GM19324 (cell line): ENCODE data around the gene PSAPL1.

Experiments
- ATAC-seq: cut with Tn5 transposase; IDR thresholded peaks from one replicate; pipeline ENCODE4 v1.9.1; 2021; ENCODE audit warnings: mild to moderate bottlenecking, moderate library complexity; ENCODE audit not compliant: unreplicated experiment, low FRiP score

Gene PSAPL1, protein sequence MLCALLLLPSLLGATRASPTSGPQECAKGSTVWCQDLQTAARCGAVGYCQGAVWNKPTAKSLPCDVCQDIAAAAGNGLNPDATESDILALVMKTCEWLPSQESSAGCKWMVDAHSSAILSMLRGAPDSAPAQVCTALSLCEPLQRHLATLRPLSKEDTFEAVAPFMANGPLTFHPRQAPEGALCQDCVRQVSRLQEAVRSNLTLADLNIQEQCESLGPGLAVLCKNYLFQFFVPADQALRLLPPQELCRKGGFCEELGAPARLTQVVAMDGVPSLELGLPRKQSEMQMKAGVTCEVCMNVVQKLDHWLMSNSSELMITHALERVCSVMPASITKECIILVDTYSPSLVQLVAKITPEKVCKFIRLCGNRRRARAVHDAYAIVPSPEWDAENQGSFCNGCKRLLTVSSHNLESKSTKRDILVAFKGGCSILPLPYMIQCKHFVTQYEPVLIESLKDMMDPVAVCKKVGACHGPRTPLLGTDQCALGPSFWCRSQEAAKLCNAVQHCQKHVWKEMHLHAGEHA

DNA sequence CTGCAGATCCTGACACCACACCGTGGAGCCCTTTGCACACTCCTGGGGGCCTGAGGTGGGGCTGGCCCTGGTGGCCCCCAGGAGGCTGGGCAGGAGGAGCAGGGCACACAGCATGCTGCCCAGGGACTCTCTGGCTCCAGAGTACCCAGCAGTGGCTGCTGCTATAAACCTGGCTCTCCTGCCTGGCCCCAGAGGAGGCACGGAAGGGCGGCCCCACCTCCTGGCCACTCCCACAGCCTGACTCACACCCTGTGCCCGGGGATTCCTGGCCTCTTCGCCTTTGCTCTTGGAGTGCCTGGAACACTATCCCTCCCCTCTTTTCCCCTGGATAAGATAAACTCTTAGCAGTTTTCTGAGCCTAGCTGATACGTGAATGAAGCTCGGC lies at the start of gene PSAPL1:
TSS of gene PSAPL1 (minus strand) at position 165 of the 385 bp plus-strand sequence. CDS start at position 114, 51 bp downstream.
- ATAC-seq, result no peak

DNA sequence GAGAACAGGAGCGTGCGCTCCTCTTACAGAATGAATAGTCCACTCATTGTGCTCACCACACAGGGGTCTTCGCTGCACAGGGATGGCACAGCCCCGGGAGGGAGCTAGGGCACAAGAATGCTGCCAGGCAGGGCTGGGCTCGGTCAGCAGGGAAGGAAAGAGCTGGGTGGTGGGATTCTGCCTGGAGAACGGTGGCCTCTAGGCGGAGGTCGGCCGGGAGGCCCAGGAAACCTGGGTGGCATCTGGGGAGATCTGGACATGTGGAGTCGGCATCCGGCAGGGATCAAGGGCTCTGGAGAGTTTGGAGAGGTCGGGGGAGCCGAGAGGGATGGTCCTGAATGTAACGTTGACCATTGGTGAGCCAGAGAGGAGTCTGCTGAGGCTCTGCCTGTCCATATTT lies 46.5 kb upstream of the PSAPL1 start:
- ATAC-seq, result no peak

DNA sequence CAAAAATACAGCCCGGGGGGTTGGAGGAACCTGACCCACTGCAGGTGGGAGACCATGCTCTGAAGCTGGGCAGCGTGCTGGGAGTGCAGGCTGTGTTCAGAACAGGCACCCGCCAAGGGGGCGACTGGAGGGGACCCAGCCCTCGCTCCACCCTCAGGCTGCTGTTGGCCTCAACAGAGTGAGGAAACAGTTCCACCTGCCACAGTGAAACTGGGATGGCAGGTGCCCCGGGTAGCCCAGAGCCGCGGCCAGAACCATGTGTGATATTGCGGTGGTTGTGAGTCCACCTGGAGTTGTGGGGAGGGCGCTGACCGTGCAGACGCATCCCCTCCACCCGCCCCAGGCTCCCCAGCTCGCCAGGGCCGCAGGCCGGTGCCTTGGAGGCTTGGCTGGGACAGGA lies 45.7 kb upstream of the PSAPL1 start:
- ATAC-seq, result no peak

DNA sequence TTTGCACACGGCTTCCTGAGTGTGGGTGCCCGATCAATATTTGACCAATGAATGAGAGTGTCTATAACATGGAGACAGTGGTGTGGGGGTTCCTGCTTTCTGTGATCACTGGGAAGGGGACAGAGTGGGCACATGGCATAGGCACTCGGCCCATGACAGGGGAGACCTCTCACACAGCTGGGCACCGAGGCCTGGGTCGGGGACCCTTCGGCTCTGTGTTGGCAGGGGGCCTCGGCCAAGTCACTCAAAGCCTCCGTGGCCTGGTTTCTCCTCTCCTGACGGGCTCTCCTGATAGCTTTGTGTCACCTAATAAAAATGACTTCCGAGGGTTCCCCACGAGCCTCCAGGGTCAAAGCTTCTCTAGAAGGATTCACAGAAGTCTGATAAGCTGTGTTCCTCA lies 43.9 kb upstream of the PSAPL1 start:
- ATAC-seq, result no peak

DNA sequence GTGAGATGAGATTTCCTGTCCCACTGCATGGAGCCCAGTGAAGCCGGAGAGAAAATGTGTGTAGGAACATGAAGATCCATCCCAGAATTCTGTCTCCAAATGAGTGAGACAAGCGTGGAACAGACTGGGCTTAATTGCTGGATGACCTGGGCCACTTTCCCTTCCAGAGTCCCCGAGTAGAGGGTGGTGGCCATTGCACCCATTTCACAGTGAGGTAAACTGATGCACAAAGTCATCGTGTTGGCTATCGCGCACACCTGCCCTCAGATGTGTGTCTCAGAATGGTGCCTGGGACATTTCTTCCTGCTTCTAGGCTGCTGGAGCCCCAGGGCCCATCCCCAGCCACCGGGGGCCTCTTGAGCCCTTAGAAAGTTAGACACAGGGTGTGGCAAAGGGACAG lies 43.0 kb upstream of the PSAPL1 start:
- ATAC-seq, result no peak

DNA sequence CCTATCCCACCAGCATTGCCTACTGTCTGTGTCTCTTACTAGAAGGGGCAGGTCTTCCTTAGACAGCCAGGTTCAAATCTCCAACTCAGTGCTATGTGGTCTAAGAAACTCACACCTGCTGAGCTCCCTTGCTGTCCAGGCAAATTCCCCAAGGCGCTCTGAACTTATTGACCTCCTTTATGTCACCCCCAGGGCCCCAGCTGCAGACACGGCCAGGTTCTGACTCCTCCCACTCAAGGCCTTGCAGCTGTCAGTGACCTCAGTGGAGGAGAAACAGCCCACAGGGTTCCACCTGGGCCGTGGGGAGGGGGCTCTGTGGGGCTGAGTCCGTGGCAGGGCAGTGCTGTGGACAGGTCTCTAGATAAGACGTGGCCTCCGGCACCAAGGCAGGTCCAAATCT lies 42.1 kb upstream of the PSAPL1 start:
- no peak for ATAC-seq

DNA sequence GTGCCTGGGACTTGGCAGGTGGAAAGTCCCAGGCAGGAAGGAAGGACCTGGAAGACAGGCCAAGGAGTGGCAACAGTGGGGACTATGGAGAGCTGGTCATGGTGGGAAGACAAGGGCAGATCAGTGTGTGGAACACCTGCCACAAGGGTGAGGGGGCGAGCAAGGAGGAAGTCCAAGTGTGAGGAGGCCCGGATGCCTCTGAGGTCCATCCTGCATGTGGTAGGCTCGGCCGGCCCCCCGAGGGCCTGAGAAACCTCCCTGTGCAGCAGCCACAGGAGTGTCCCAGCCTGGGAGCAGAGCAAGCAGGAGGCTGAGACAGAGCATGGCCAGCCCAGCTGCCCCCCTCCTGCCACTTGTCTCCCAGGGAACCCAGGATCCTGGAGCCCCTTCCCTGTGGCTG lies 40.5 kb upstream of the PSAPL1 start:
- no peak for ATAC-seq

DNA sequence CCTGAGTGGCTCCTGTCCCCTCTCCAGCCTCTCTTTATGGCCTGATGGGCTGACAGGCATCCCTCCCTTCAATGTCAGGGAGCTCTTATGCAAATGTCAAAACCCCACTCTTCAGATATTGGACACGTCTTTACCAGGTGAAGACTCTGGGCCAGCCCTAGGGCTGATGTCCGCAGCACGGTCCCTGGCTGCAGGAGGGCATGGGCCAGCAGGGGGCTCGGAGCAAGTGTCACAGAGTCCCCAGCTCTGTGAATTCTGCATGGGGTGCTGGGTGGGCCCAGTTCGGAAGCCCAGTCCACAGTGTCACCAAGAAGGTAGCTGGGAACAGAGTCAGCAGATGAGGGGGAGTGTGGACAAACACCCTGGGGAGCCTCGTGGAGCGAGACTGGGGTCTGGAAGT lies 39.6 kb upstream of the PSAPL1 start:
- no peak for ATAC-seq

DNA sequence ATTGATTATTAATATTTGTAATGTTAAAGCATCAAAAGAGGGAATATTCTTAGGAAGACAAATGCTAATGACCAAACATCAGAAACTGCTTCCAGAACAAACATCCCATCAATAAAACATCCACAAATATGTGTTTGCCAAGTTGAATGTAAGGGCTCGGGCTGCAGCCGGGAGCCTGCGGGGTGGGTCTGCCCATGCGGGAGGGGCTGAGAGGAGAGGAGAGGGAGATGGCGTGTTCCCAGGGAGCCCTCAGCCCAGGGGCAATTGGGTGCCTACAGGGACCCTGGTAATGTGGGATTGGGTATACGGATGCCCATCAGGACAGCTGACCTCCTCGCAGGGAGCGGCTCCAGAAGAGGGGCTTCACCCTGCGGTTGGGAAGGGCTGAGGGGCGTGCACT lies 38.4 kb upstream of the PSAPL1 start:
- ATAC-seq, result no peak

DNA sequence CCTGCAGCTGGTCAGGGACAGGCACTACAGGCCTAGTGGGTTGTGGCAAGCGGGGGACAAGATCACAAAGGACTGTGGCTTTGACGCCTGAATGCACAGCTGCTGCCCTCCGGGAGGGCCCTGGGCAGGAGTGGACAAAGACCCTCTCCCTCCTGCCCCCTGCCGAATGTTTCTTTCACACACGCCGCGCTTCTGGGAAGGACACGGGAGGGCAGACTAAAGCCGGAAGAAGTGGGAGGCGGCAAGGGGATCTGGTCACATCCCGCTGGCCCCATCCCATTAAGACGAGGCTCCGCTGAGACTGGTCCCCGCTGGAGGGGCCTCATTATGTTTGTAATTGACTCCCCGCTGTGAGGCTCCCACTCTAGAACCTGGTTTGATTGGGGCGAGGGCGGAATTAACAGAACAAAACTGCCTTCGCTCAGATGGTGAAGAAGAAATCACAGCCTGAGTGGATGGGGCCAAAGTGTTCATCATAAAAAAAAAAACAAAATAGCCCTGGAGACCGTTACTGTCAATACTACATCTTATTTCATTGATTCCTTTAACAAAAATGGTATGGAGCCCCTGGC lies 37.8 kb upstream of the PSAPL1 start:
- no peak for ATAC-seq

DNA sequence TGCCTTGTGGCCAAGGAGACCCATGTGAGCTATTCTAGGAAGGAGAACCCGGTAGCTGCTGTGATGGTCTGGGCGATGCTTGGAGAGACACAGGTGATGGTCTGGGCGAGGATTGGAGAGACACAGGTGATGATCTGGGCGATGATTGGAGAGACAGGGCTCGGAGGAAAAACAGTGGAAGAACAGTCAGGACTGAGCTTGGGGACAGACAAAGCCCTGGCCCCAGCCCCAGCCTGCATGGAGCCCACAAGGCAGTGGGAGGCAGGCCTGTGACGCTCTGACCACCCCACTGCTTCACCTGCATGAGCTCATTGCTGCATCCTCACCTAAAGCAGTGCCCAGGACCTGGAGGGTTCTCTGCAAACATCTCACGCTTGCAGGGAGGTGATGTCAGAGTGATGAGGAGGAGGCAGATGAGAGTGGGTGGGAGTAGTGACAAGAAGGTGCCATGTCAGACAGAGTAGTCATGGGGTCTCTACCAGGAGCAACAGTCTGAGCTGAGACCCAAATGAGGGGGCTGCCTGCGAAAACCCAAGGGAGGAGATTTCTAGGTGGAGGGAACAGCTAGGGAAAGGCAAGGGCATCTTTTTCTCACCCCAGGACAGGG lies 35.9 kb upstream of the PSAPL1 start:
- ATAC-seq, result no peak

DNA sequence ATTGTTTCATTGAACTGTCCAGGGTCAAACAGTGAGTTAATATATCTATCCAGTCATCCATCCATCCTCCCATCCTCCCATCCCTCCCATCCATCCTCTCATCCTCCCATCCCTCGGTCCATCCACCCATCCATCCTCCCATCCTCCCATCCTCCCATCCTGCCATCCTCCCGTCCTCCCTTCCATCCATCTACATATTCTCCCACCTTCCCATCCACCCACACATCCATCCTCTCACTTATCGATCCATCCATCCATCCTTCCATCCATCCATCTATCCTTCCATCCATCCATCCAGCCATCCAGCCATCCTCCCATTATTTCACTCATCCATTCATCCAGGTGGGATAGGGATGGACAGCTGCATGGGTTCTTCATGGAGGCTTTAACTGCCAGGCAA lies 35.4 kb upstream of the PSAPL1 start:
- ATAC-seq, result no peak

DNA sequence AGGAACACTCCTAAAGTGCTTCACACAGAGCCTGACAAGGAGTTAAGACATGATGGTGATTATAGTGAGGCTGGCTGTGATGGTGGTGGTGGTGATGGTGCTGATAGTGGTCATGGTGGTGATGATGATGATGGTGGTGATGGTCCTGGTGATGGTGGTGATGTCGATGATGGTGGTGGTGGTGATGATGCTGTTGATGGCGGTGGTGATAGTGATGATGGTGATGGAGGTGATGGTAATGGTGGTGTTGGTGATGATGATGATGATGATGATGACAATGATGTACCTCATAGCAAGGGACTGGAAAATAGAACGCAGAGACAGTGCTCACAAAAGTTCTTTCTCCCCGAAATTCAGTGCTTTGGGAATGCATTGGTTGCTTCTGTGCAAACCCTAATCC lies 34.3 kb upstream of the PSAPL1 start:
- ATAC-seq, result no peak

DNA sequence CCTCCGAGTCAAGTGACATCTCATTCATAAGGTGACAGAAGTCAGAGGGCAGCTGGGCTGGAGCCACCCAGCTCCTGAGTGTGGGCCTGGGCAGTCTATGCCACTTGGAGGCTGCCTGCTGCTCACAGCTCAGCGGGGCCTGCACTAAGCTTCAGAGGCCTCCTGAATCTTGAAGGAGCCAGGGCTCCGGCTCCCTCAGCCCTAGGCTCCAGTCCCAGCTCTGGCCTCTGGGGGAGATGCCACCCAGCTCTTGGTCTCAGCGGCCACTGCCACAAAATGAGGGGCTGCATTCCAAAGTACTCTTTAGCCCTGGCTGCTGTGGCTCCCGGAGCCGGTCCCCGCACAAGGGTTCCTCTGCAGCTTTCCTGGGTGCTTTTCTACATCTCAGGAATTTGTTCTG lies 32.7 kb upstream of the PSAPL1 start:
- ATAC-seq, result no peak

DNA sequence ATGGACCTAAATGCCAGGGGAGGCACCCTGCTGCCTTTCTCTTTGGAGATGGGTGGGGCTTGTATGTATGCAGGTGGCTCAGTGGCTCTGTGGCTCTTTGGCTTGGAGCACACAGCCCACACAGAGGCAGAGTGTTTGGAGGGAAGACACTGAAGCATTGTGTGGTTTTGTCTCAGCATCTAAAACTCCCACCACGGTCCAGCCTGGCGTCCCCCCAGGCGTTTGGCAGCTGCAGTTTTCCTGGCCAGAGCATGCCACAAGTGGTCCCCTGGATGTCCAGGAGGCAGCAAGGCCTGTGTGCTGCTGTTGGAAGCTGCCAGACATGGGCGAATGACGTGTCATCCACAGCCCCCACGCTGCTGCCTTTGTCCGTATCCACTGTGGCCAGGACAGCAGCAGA lies 32.2 kb upstream of the PSAPL1 start:
- ATAC-seq, result no peak

DNA sequence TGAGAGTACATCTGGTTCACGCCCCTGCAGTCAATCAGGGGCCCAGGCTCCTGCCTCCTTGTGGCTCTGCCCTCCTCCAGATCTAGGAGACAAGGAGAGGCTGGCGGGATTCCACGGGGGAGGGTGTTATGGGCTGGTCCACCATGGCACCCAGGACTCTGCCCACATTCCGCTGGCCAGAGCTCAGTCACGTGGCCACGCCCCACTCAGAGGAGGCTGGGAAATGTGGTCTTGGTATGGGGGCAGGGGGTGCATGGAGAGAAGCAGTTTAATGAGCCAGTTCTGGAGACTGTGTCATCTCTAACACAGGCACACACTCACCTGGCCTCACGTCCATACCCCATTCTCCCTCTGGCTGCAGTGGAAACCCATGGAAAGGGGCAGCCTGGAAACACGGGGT lies 31.5 kb upstream of the PSAPL1 start:
- no peak for ATAC-seq

DNA sequence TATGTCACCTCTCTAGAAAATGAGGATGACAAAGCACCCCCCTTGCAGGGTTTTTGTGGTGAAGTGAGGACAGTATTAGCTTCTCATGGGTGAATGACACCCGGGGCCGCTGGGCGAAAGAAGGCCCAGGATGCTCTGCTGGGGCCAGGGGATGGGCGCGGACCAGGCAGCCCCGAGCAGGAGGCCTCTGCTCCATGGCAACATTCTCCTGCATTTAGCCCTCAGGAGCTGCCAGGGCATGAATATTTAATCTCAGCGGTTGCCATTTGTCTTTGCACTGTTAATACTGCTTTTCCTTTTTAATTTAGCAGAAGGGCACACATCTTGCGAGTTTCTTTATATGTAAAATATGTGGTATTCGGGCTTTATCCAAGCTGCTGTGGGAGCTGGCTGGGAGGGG lies 30.3 kb upstream of the PSAPL1 start:
- ATAC-seq, result no peak

DNA sequence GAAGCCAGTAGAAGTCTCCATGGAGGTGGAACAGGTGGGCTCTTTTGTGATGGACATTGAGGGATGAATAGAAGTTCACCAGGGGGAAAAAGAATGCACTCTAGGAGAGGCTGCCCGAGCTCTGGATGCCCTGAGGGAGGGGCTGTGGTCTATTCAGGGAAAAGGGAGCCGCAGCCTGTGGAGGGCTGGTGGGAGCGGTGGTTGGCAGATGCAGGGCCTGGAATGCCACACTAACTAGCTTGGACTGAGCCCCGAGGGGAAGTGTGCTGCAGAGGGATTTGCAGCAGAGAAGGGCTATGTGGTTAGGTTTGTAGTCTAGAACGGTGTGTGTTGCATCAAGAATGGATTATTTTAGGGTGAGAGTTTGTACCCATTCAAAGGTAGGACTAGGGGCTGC lies 29.5 kb upstream of the PSAPL1 start:
- ATAC-seq, result no peak

DNA sequence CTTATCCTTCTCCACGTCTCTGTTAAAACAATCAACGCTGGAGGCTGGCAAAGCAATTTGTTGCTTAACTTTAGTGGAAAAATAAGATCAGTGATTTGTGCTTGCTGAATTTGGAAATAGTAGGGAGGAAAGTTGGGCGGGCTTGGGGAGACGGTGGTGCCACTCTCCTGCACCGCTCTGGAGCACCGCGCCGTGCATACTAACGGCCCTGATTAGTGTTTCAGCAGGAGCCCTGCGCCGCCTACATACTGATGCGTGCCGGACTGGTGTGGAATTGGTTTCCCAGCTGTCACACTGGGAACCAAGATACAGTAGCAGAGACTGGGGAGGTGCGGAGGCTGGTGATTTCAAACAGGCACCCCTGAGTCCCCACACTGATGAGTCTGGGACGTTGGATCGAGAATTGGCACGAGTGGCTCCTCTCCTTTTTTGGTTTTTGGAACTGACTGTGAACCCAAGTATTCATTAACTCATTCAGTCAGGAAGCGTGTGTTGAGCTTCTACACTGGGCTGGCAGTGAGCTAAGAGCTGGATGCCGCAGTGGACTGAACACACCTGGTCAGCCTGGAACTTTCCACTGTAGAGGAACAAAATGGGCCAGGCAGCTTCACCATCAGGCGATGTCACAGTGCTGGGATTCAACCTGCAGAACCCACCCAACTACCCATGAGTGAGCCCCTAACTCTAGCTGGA lies 29.0 kb upstream of the PSAPL1 start:
- ATAC-seq, result no peak

DNA sequence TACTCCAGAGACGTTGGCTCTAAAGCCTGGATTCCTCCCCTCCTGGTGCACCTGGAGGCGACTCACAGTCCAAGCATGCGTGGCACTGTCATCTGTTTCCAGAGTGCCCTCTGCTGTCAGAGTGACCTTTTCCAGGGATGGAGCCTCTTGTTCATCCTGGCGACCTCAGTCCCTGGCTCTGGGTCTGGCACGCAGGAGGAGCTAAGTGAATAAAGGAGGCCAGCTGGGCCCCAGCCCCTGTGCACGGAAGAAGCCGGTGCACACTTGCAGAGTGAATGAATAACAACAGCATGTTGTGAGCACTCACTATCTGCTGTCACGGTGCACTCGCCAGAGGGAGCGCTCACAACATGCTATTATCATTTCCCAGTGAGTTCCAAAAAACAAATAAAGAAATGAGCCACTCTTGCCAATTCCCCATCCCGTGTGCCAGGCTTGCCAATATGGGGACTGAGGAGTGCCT lies 27.8 kb upstream of the PSAPL1 start:
- ATAC-seq, result no peak

DNA sequence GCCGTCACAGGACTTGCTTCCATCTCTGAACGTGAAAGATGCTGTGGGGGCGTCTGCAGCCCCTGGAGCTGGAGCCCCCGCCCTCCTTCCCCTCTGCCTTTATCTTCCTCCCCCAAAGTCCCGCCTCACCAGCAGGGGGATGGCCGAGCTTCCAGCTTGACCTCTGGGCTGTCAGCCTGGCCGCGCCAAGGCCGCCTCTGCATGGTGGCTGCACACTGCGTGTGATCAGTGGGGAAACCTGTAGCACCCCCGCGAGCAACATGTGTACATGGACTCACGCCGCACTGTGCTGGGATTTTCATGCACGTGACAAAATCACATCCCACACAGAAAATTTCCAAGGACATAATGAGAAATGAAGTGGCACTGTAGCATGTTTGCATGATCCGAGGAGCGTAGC lies 26.5 kb upstream of the PSAPL1 start:
- no peak for ATAC-seq
